H4 (cell line): Measurements from ENCODE around the gene DNAJC6. TPM values are rescaled to one million over a fixed set of nuclear protein-coding genes. Genes with fewer than 3 reads are reported as not detected.

Experiments
- DNase-seq: peaks from one replicate; pipeline ENCODE4 v3.0.0-alpha.2; 2015; ENCODE audit warnings: low spot score
- total RNA-seq: library from RNA; depleted of rRNA; stranded (reverse); fragments of >200 nt; shearing (Covaris generic); gene quantifications from 2 replicates; pipeline ENCODE4 v1.2.3, GENCODE V29; 2014

DNAJC6 gene
- total RNA-seq, 1 experiment from 2014 or later = 19.3 TPM

- DNase-seq = no peak
These were observed 16.3 kb upstream of the DNAJC6 start for GRCh38 chr1:65292861-65293593.

GRCh38 chr1:65297706-65298105 is 11.6 kb upstream of the DNAJC6 start:
- no peak for DNase-seq

- no peak for DNase-seq
These were observed 10.0 kb upstream of the DNAJC6 start for GRCh38 chr1:65299328-65299727.

- no peak for DNase-seq
These were observed 501 bp upstream of the DNAJC6 start for GRCh38 chr1:65308781-65309303.

GRCh38 chr1:65310078-65310587 is 790 bp downstream of the DNAJC6 start:
- no peak for DNase-seq

- no peak for DNase-seq
These were observed 2.4 kb downstream of the DNAJC6 start for GRCh38 chr1:65311760-65312159.

- DNase-seq = no peak
These were observed 6.9 kb downstream of the DNAJC6 start for GRCh38 chr1:65316233-65316632.

- no peak for DNase-seq
These were observed 8.7 kb downstream of the DNAJC6 start for GRCh38 chr1:65317866-65318653.

- no peak for DNase-seq
These were observed 9.8 kb downstream of the DNAJC6 start for GRCh38 chr1:65319141-65319540.

GRCh38 chr1:65319754-65320153 is 10.4 kb downstream of the DNAJC6 start:
- no peak for DNase-seq

GRCh38 chr1:65321879-65322278 is 12.5 kb downstream of the DNAJC6 start:
- DNase-seq = no peak

GRCh38 chr1:65323246-65323645 is 13.9 kb downstream of the DNAJC6 start:
- no peak for DNase-seq

- no peak for DNase-seq
These were observed 20.7 kb downstream of the DNAJC6 start for GRCh38 chr1:65330021-65330420.

GRCh38 chr1:65330822-65331221 is 21.5 kb downstream of the DNAJC6 start:
- no peak for DNase-seq

- DNase-seq = no peak
These were observed 23.5 kb downstream of the DNAJC6 start for GRCh38 chr1:65332821-65333220.

- no peak for DNase-seq
These were observed 24.7 kb downstream of the DNAJC6 start for GRCh38 chr1:65334081-65334480.

- DNase-seq = no peak
These were observed 30.6 kb downstream of the DNAJC6 start for GRCh38 chr1:65339866-65340468.

GRCh38 chr1:65341381-65341780 is 32.0 kb downstream of the DNAJC6 start:
- DNase-seq = no peak

GRCh38 chr1:65343286-65343685 is 33.9 kb downstream of the DNAJC6 start:
- peak; percentile 18 for DNase-seq

- no peak for DNase-seq
These were observed 35.0 kb downstream of the DNAJC6 start for GRCh38 chr1:65344171-65344814.

GRCh38 chr1:65346190-65346589 is 36.8 kb downstream of the DNAJC6 start:
- no peak for DNase-seq
